ENCODE results near the gene APOBEC2. TPM values are rescaled to one million over a fixed set of nuclear protein-coding genes. Genes with fewer than 3 reads are reported as not detected.

APOBEC2 gene
- total and polyA plus RNA-seq, 9 of the 15 experiments (the other 6 are each of a cell fraction or from before 2014, with no cell fraction given): 0.25 to 1.6 TPM; not detected in 7

DNA sequence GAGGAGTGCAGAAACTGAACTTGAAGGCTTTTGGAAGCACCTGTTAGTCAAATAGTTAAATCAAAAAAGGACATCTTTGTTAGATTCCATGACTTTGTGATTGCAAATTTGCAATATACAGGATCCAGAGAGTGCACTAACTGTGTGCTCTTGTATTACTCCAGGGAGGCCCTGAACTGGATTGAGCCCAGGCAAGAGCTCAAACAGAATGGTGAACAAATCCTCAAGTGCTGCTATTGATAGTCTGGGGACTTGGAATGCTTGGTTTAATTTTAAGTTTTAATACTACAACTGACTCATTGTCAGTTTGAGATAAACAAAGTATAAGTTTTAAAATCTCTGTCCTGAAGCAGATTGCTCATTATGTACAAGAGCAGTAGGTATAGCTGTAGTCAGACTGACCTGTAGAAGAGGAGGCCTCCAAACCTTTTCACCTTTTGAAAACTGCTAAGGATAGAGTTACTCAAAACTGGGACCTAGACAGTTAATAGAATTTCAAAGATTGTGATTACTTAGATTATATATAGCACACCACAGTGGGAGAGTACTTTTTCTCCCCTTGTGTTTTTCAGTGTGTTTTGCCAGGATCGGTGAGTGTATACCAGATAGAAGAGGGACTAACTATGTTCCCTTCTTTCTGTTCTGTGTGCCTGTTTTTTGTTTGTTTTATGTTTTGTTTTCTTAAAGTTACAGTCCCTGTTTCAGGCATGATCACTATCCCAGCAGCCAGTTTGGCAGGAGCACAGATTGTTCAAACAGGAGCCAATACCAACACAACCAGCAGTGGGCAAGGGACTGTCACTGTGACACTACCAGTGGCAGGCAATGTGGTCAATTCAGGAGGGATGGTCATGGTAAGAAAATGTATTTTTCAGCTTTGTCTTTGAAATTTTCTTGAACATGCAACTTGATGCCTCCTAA lies 38.1 kb downstream of the APOBEC2 start (continued):
- TF ChIP-seq, protein P1, sequence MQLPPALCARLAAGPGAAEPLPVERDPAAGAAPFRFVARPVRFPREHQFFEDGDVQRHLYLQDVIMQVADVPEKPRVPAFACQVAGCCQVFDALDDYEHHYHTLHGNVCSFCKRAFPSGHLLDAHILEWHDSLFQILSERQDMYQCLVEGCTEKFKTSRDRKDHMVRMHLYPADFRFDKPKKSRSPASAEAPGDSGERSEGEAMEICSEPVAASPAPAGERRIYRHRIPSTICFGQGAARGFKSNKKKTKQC (CRISPR knock-in tag; IDR thresholded peaks at IDR 0.05): no peak
- TF ChIP-seq CBX5 (IDR thresholded peaks at IDR 0.05; ENCODE audit: borderline replicate concordance, low read depth): no peak
- TF ChIP-seq CTCFL (IDR thresholded peaks at IDR 0.05; ENCODE audit: borderline replicate concordance, insufficient read depth, low read depth, low read length, poor library complexity, severe bottlenecking): no peak

DNA sequence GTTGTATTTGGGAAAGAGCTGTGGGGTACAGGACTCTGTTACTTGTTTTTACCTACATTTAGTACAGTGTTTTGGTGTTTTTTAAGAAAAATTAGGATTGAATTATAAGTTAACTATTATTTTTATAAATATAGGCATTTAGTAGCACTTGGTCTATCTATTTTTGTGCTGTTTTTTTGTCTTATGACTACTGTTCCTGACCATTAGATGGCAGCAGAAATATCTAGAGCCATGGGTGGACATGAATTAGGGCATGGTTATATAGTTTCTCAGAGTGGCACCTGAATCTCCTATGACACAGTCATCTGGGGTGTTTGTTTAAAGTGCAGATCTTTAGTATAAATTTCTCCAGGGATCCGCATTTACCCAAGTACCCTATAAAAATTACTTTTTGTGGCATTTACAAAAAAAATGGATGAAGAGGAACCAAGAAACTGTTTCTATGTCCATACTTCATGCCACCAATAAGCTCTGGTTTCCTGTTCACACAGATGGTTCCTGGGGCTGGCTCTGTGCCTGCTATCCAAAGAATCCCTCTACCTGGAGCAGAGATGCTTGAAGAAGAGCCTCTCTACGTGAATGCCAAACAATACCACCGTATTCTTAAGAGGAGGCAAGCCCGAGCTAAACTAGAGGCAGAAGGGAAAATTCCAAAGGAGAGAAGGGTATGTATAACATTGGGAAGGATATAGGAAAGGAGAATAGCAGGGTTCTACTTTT lies 39.6 kb downstream of the APOBEC2 start:
- H3K9me3 ChIP-seq (replicated peaks; ENCODE audit: control insufficient read depth, insufficient read depth, low read depth, low read length): no peaks in the 10 kb centered on the region
- in situ Hi-C loops (cut with MboI) (no loop called here), intact Hi-C loops (cut with micrococcal nuclease) (loop anchor here (1.0 to 5.0 kb wide), 2 partner anchors 90 to 226 kb away; no protein-coding TSS in a partner anchor)
- POLR2A ChIA-PET: interaction anchor here (1.0 to 1.8 kb wide), 2 partner anchors 11 to 18 kb away, joined by 4 to 5 read pairs; no protein-coding TSS in a partner anchor
- FAIRE-seq: peak; percentile 56
- H3K9me1 ChIP-seq (ENCODE audit: control insufficient read depth, insufficient read depth, low read length): no peaks in the 10 kb centered on the region
- H4K20me1 ChIP-seq (replicated peaks; ENCODE audit: control insufficient read depth, insufficient read depth, low read length): no peaks in the 10 kb centered on the region
- CTCF ChIA-PET (ENCODE audit: low intra/inter-chr PET ratio): no interaction called here
- H3K36me3 ChIP-seq (ENCODE audit: control insufficient read depth, insufficient read depth, low read length): peaks cover 90% of the 10 kb centered on the region
- peak; percentile 73 for ATAC-seq
- no peak overlapping the region for H3K4me3 ChIP-seq
- H2AFZ ChIP-seq (ENCODE audit: low read depth, low read length): no peak overlapping the region
- peak in 3 of 4 experiments; percentile 20 to 27 (median 23) for DNase-seq (ENCODE audit: extremely low read depth in 1 of 4, low spot score in 3 of 4)
- H3K9ac ChIP-seq (ENCODE audit: insufficient read depth in 1 of 2, low read depth in 2 of 2, low read length in 2 of 2): no peak overlapping the region
- WGBS (ENCODE audit: insufficient coverage, low coverage, missing lambda C conversion rate): 93% methylated on average over 4 of the region's 4 CpGs
- no peaks in the 10 kb centered on the region for H3K27me3 ChIP-seq (ENCODE audit: control insufficient read depth in 2 of 2, insufficient read depth in 2 of 2, low read length in 2 of 2)
- H3K27ac ChIP-seq (ENCODE audit: extremely low read depth, low read depth, low read length): no peak overlapping the region
- H3K4me2 ChIP-seq (ENCODE audit: insufficient read depth, low read length): no peak overlapping the region
- BruUV-seq (replicated peaks): no TSS peak
- H3K79me2 ChIP-seq (ENCODE audit: control insufficient read depth, insufficient read depth, low read length): no peaks in the 10 kb centered on the region
- H3K4me1 ChIP-seq (replicated peaks in 1 of 2; ENCODE audit: control insufficient read depth in 2 of 2, insufficient read depth in 2 of 2, low read length in 2 of 2): no peaks in the 10 kb centered on the region
- TF ChIP-seq NUFIP1 (IDR thresholded peaks at IDR 0.05; ENCODE audit: partially characterized antibody): no peak
- TF ChIP-seq ARNT (IDR thresholded peaks at IDR 0.05): no peak
- TF ChIP-seq GMEB1 (CRISPR knock-in tag; IDR thresholded peaks at IDR 0.05): no peak
- TF ChIP-seq KAT8 (IDR thresholded peaks at IDR 0.05; ENCODE audit: low read depth): no peak
- no peak for TF ChIP-seq ZNF133 (CRISPR knock-in tag; IDR thresholded peaks at IDR 0.05)
- peak; percentile 44 to 49; a peak in 3 of 4 replicates for TF ChIP-seq RAD21 (CRISPR knock-in tag; conservative IDR thresholded peaks at IDR 0.05 in 1 of 2, IDR thresholded peaks at IDR 0.05 in 1 of 2)
- TF ChIP-seq ELF1 (tag; IDR thresholded peaks at IDR 0.05): no peak
- TF ChIP-seq, protein P2, sequence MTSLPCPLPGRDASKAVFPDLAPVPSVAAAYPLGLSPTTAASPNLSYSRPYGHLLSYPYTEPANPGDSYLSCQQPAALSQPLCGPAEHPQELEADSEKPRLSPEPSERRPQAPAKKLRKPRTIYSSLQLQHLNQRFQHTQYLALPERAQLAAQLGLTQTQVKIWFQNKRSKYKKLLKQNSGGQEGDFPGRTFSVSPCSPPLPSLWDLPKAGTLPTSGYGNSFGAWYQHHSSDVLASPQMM (CRISPR knock-in tag; IDR thresholded peaks at IDR 0.05): no peak
- TF ChIP-seq TBP (optimal IDR thresholded peaks at IDR 0.05; ENCODE audit: low read depth, low read length): no peak
- no peak for TF ChIP-seq SLC30A9 (CRISPR knock-in tag; IDR thresholded peaks at IDR 0.05)

Measured in K562 (cell line).